Esophagus (tissue), 2 donors: ENCODE results near the gene TXLNG. TPM values are rescaled to one million over a fixed set of nuclear protein-coding genes. Genes with fewer than 3 reads are reported as not detected.

Source experiments
- H3K27ac ChIP-seq, 2 donors: one replicate each; pipeline ENCODE4 v1.5.1; 2013; ENCODE audit warnings: low read depth in 2 of 2, mild to moderate bottlenecking in 2 of 2, inconsistent platforms in 1 of 2, low read length in 1 of 2, moderate library complexity in 1 of 2
- H3K27me3 ChIP-seq, 2 donors: one replicate each; pipeline ENCODE4 v1.6.1; 2013; ENCODE audit warnings: low read length in 2 of 2, control low read depth in 1 of 2, mild to moderate bottlenecking in 1 of 2; ENCODE audit not compliant: insufficient read depth in 2 of 2, control insufficient read depth in 1 of 2
- H3K36me3 ChIP-seq, 2 donors: one replicate each; pipeline ENCODE4 v1.6.1; 2013; ENCODE audit warnings: low read length in 1 of 2; ENCODE audit not compliant: control insufficient read depth in 2 of 2, insufficient read depth in 2 of 2
- H3K4me1 ChIP-seq, 2 donors: one replicate each; pipeline ENCODE4 v1.6.1; 2013; ENCODE audit warnings: low read length in 1 of 2; ENCODE audit not compliant: control insufficient read depth in 2 of 2, insufficient read depth in 2 of 2
- H3K4me3 ChIP-seq, 2 donors: one replicate each; pipeline ENCODE4 v1.5.1; 2013; ENCODE audit warnings: low read length in 2 of 2, mild to moderate bottlenecking in 2 of 2, low read depth in 1 of 2, moderate library complexity in 1 of 2
- H3K9me3 ChIP-seq, 2 donors: one replicate each; pipeline ENCODE4 v1.6.1; 2013; ENCODE audit warnings: mild to moderate bottlenecking in 2 of 2, low read depth in 1 of 2, low read length in 1 of 2, moderate library complexity in 1 of 2; ENCODE audit not compliant: control insufficient read depth in 2 of 2, insufficient read depth in 1 of 2
- WGBS, 2 donors: extraction: QIAGEN DNeasy Blood & Tissue Kit; methylation state at CpG; one replicate each; pipeline ENCODE4 v1.1.7; 2013; 5-methylcytosine and 5-hydroxymethylcytosine counted together
- polyA plus RNA-seq, 2 donors: library from polyadenylated mRNA; stranded (reverse); fragments of 200-250 nt; gene quantifications; one replicate each; pipeline ENCODE4 v1.2.3, GENCODE V29; 2013
- donor health status: healthy with polysubstance abuse.
- donor health status: Bipolar disorder and iron deficiency.

Gene TXLNG
- 1 to 10 TPM; 4.2 to 7.3 TPM for polyA plus RNA-seq

GRCh38 chrX:16786139-16786790, at the start of gene TXLNG:
TSS of gene TXLNG (plus strand) at chrX:16786466. CDS start at chrX:16786488, 22 bp downstream.
- no peaks in the 10 kb centered on the region for H3K9me3 ChIP-seq
- H3K4me1 ChIP-seq, result no peaks in the 10 kb centered on the region
- H3K27me3 ChIP-seq, result no peaks in the 10 kb centered on the region
- H3K27ac ChIP-seq, result peak within 1 kb of the TSS; percentile 85 to 91
- peak within 1 kb of the TSS; percentile 78 to 85 for H3K4me3 ChIP-seq
- 1% methylated on average over 54 to 56 of the region's 59 CpGs for WGBS, 2 donors
- peaks cover 0 to 2% of the 10 kb centered on the region in 2 donors for H3K36me3 ChIP-seq

GRCh38 chrX:16737024-16737423, 49.2 kb upstream of the TXLNG start:
- peaks cover 7 to 11% of the 10 kb centered on the region in 2 donors for H3K36me3 ChIP-seq
- no peaks in the 10 kb centered on the region for H3K9me3 ChIP-seq
- H3K4me3 ChIP-seq, result no peak overlapping the region
- 87 to 96% methylated on average over 5 of the region's 5 CpGs for WGBS, 2 donors
- no peaks in the 10 kb centered on the region for H3K4me1 ChIP-seq
- H3K27ac ChIP-seq, result no peak overlapping the region
- no peaks in the 10 kb centered on the region for H3K27me3 ChIP-seq

DNA sequence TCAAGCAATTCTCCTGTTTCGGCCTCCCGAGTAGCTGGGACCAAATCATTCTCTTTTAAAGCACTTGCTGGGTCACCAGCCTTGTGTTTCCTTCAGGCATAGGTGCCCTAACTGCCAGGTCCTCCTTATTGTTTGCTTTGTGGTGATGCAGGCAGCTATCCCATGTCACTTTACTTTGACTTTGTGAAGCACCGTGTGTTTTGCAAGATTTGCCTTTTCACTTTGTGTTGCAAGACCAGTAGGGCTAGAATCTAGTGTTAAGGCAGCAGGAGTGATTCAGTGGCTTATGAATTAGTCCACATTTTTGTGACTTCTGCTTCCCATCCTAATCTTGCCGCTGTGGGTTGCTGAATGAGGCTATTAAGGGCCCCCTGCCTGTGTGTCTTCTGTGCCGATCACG, 46.7 kb upstream of the TXLNG start:
- no peaks in the 10 kb centered on the region for H3K4me1 ChIP-seq
- no peak overlapping the region for H3K4me3 ChIP-seq
- peaks cover 11 to 15% of the 10 kb centered on the region in 2 donors for H3K36me3 ChIP-seq
- WGBS, 2 donors, result 67 to 72% methylated on average over 6 of the region's 6 CpGs
- no peaks in the 10 kb centered on the region for H3K9me3 ChIP-seq
- H3K27ac ChIP-seq, result no peak overlapping the region
- H3K27me3 ChIP-seq, result no peaks in the 10 kb centered on the region

- Histone ChIP-seq H3K27ac (no peak overlapping the region), H3K27me3 (no peaks in the 10 kb centered on the region), H3K9me3 (no peaks in the 10 kb centered on the region), H3K36me3 (peaks cover 13 to 14% of the 10 kb centered on the region in 2 donors), H3K4me1 (no peaks in the 10 kb centered on the region), H3K4me3 (no peak overlapping the region)
- 94 to 97% methylated on average over 12 of the region's 12 CpGs for WGBS, 2 donors
Measured at GRCh38 chrX:16743604-16744325, 42.5 kb upstream of the TXLNG start.

DNA sequence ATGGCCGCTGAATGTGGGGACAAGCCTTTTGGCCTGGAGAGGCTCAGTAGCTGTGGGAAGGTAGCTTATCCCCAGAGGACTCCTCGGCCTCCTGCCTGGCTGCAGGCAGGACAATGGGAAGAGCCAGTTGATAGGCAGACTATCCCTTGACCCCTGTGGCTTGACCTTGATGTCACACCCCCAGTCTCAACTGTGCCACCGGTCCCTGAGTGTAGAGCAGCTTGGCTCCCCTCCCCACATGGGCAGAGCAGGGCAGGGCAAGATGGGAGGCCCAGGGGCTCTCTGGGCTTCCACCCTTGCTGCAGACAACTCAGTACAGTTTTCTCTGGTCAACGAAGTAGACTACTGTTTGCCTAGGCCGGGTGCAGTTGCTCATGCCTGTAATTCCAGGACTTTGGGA, 41.2 kb upstream of the TXLNG start:
- 84 to 89% methylated on average over 5 of the region's 5 CpGs for WGBS, 2 donors
- H3K36me3 ChIP-seq, result peaks cover 13 to 14% of the 10 kb centered on the region in 2 donors

GRCh38 chrX:16745659-16746058, 40.6 kb upstream of the TXLNG start:
- H3K36me3 ChIP-seq, result peaks cover 13 to 14% of the 10 kb centered on the region in 2 donors
- no peaks in the 10 kb centered on the region for H3K4me1 ChIP-seq

More for the DNA sequence above, 41.2 kb upstream of the TXLNG start:
- Histone ChIP-seq H3K27ac (no peak overlapping the region), H3K9me3 (no peaks in the 10 kb centered on the region), H3K27me3 (no peaks in the 10 kb centered on the region), H3K4me3 (no peak overlapping the region), H3K4me1 (no peaks in the 10 kb centered on the region)

GRCh38 chrX:16748425-16748824, 37.8 kb upstream of the TXLNG start:
- peaks cover 13 to 14% of the 10 kb centered on the region in 2 donors for H3K36me3 ChIP-seq
- H3K27ac ChIP-seq, result no peak overlapping the region
- WGBS, 2 donors, result 88 to 94% methylated on average over 5 of the region's 5 CpGs
- no peaks in the 10 kb centered on the region for H3K9me3 ChIP-seq
- no peaks in the 10 kb centered on the region for H3K27me3 ChIP-seq
- H3K4me1 ChIP-seq, result no peaks in the 10 kb centered on the region
- no peak overlapping the region for H3K4me3 ChIP-seq

More at GRCh38 chrX:16745659-16746058, 40.6 kb upstream of the TXLNG start:
- H3K27ac ChIP-seq, result no peak overlapping the region
- no peak overlapping the region for H3K4me3 ChIP-seq
- no peaks in the 10 kb centered on the region for H3K27me3 ChIP-seq
- WGBS, 2 donors, result 94% methylated on average over 5 of the region's 5 CpGs
- H3K9me3 ChIP-seq, result no peaks in the 10 kb centered on the region

DNA sequence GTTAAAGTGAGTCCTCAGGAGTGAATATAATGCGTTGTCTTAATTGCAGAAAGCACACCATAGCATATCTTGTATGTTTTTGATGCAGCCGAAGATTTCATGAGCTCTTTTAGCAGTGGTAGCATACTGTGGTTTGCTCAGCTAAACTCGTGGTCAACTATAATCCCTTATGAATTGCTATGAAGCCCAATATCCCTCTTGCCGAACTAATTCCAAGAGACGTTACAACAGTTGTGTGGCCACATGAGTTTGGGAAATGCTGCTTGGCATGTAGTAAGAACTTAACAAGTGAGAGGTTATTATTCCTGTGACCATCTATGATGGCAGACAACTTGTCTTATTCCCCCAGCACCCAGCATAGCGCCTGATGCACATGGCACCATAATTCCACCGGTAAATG, 36.1 kb upstream of the TXLNG start:
- H3K27ac ChIP-seq, result no peak overlapping the region
- WGBS, 2 donors, result 98 to 100% methylated on average over 7 of the region's 7 CpGs
- H3K27me3 ChIP-seq, result no peaks in the 10 kb centered on the region
- no peak overlapping the region for H3K4me3 ChIP-seq
- peaks cover under 1 to 14% of the 10 kb centered on the region in 2 donors for H3K36me3 ChIP-seq
- H3K9me3 ChIP-seq, result no peaks in the 10 kb centered on the region
- H3K4me1 ChIP-seq, result no peaks in the 10 kb centered on the region

DNA sequence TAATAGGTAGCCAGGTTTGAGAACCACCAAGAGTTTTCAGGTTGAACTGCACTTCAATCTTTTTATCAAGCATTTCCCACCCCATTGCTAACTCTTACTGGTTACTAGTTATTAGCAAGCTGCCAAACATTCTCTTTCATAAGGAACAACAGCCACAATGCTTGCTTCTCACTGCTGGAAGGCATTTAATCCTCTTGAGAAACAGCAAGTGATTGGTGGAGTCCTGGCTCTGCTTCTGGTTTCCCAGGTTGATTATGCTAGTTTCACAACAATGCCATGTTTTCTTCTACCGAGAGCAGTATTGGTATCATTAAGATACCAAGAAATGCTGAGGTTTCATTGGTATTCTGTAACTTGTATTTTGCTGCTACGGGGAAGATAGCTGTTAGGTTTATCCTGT, 32.2 kb upstream of the TXLNG start:
- no peaks in the 10 kb centered on the region for H3K27me3 ChIP-seq
- H3K4me1 ChIP-seq, result no peaks in the 10 kb centered on the region
- peaks cover 0 to 10% of the 10 kb centered on the region in 2 donors for H3K36me3 ChIP-seq
- H3K27ac ChIP-seq, result no peak overlapping the region
- no peaks in the 10 kb centered on the region for H3K9me3 ChIP-seq
- H3K4me3 ChIP-seq, result no peak overlapping the region
- WGBS, 2 donors, result 93 to 97% methylated on average over 2 of the region's 2 CpGs
